Stimulated activated CD4-positive, alpha-beta T cell treated with anti-CD3 and anti-CD28 coated beads, TNF-alpha, amount 100 ng/mL, for 1 hour (primary cell): ENCODE data around the gene RABGAP1L.

Source experiments
- DNase-seq, 3 donors: peaks; one replicate each; pipeline ENCODE4 v3.0.0-alpha.2; 2020; ENCODE audit warnings: low read depth in 3 of 3, low spot score in 1 of 3

RABGAP1L gene

GRCh38 chr1:174954073-174954460, 794.7 kb downstream of the RABGAP1L start:
- no peak for DNase-seq

- DNase-seq, result no peak
Measured at GRCh38 chr1:174954671-174955669, 795.6 kb downstream of the RABGAP1L start.

- no peak for DNase-seq
Measured at GRCh38 chr1:174956086-174956485, 796.8 kb downstream of the RABGAP1L start.

GRCh38 chr1:174956976-174957375, 797.7 kb downstream of the RABGAP1L start:
- no peak for DNase-seq

GRCh38 chr1:174957829-174958228, 798.5 kb downstream of the RABGAP1L start:
- DNase-seq, result no peak

- no peak for DNase-seq
Measured at GRCh38 chr1:174958396-174958795, 799.1 kb downstream of the RABGAP1L start.

GRCh38 chr1:174960362-174960761, 801.0 kb downstream of the RABGAP1L start:
- DNase-seq, result no peak

GRCh38 chr1:174963529-174964125, 804.3 kb downstream of the RABGAP1L start:
- DNase-seq, result no peak

GRCh38 chr1:174964261-174964971, 805.1 kb downstream of the RABGAP1L start:
- no peak for DNase-seq

GRCh38 chr1:174964972-174965361, 805.6 kb downstream of the RABGAP1L start:
- no peak for DNase-seq

GRCh38 chr1:174965362-174966007, 806.2 kb downstream of the RABGAP1L start:
- DNase-seq, result no peak

GRCh38 chr1:174966008-174966572, 806.8 kb downstream of the RABGAP1L start:
- no peak for DNase-seq

GRCh38 chr1:174967845-174968705, 808.8 kb downstream of the RABGAP1L start:
- DNase-seq, result no peak

GRCh38 chr1:174968750-174969244, 809.5 kb downstream of the RABGAP1L start:
- no peak for DNase-seq

- no peak for DNase-seq
Measured at GRCh38 chr1:174969977-174970376, 810.7 kb downstream of the RABGAP1L start.

- no peak for DNase-seq
Measured at GRCh38 chr1:174971466-174971865, 812.1 kb downstream of the RABGAP1L start.

GRCh38 chr1:174971902-174972301, 812.6 kb downstream of the RABGAP1L start:
- DNase-seq, result no peak

GRCh38 chr1:174974711-174975119, 815.4 kb downstream of the RABGAP1L start:
- no peak for DNase-seq

- DNase-seq, result no peak
Measured at GRCh38 chr1:174975764-174976163, 816.4 kb downstream of the RABGAP1L start.
